Measurements from ENCODE around the gene RGS8. TPM values are rescaled to one million over a fixed set of nuclear protein-coding genes. Genes with fewer than 3 reads are reported as not detected.

Gene RGS8
- total RNA-seq, 1 donor from 2014 or later: not detected

- Histone ChIP-seq H3K36me3 (no peaks in the 10 kb centered on the region), H3K27me3 (ENCODE audit: low read depth) (no peaks in the 10 kb centered on the region), H3K4me1 (no peaks in the 10 kb centered on the region), H3K4me3 (no peak overlapping the region), H3K27ac (no peak overlapping the region), H3K9me3 (no peaks in the 10 kb centered on the region)
- ATAC-seq (no peak), DNase-seq (no peak)
- intact Hi-C loops (cut with DNase I): no loop called here
- no peak for TF ChIP-seq CTCF (IDR thresholded peaks at IDR 0.05)
Observed at GRCh38 chr1:182679684-182680083, 4.7 kb downstream of the RGS8 start.

- no peaks in the 10 kb centered on the region for H3K4me1 ChIP-seq
- intact Hi-C loops (cut with DNase I): no loop called here
- no peak overlapping the region for H3K4me3 ChIP-seq
- TF ChIP-seq CTCF (IDR thresholded peaks at IDR 0.05): no peak
- H3K9me3 ChIP-seq: no peaks in the 10 kb centered on the region
- DNase-seq: no peak
- ATAC-seq: no peak
- no peak overlapping the region for H3K27ac ChIP-seq
- no peaks in the 10 kb centered on the region for H3K27me3 ChIP-seq (ENCODE audit: low read depth)
- H3K36me3 ChIP-seq: no peaks in the 10 kb centered on the region
Observed at GRCh38 chr1:182677397-182678098, 6.8 kb downstream of the RGS8 start.

- TF ChIP-seq CTCF (IDR thresholded peaks at IDR 0.05): no peak
- no peak overlapping the region for H3K27ac ChIP-seq
- H3K9me3 ChIP-seq: no peaks in the 10 kb centered on the region
- H3K36me3 ChIP-seq: no peaks in the 10 kb centered on the region
- intact Hi-C loops (cut with DNase I): no loop called here
- peaks cover 9% of the 10 kb centered on the region for H3K4me1 ChIP-seq
- ATAC-seq: no peak
- H3K27me3 ChIP-seq (ENCODE audit: low read depth): no peaks in the 10 kb centered on the region
- no peak for DNase-seq
- H3K4me3 ChIP-seq: no peak overlapping the region
Observed at GRCh38 chr1:182676274-182676673, 8.1 kb downstream of the RGS8 start.

- H3K27ac ChIP-seq: peak overlapping the region; percentile 25
- intact Hi-C loops (cut with DNase I): no loop called here
Observed at GRCh38 chr1:182674346-182675246, 9.8 kb downstream of the RGS8 start.

GRCh38 chr1:182672487-182672836 lies 11.9 kb downstream of the RGS8 start:
- Histone ChIP-seq H3K27ac (no peak overlapping the region), H3K4me3 (no peak overlapping the region), H3K9me3 (no peaks in the 10 kb centered on the region), H3K36me3 (no peaks in the 10 kb centered on the region), H3K4me1 (peaks cover 9% of the 10 kb centered on the region), H3K27me3 (ENCODE audit: low read depth) (no peaks in the 10 kb centered on the region)
- intact Hi-C loops (cut with DNase I): no loop called here
- no peak for TF ChIP-seq CTCF (IDR thresholded peaks at IDR 0.05)
- ATAC-seq (no peak), DNase-seq (no peak)

More at GRCh38 chr1:182674346-182675246, 9.8 kb downstream of the RGS8 start:
- H3K4me3 ChIP-seq: no peak overlapping the region
- H3K9me3 ChIP-seq: no peaks in the 10 kb centered on the region
- H3K27me3 ChIP-seq (ENCODE audit: low read depth): no peaks in the 10 kb centered on the region
- TF ChIP-seq CTCF (IDR thresholded peaks at IDR 0.05): no peak
- DNase-seq (no peak), ATAC-seq (peak; percentile 63 to 73)
- H3K36me3 ChIP-seq: no peaks in the 10 kb centered on the region
- H3K4me1 ChIP-seq: peaks cover 9% of the 10 kb centered on the region
